K562 (cell line): Measurements from ENCODE around the gene ICAM3. TPM values are rescaled to one million over a fixed set of nuclear protein-coding genes. Genes with fewer than 3 reads are reported as not detected.

ENCODE experiments used
- ARNT ChIP-seq, 2 experiments: fragments of 450-650 bp; IDR thresholded peaks; 2 replicates each; pipeline ENCODE4 v1.6.1; 2016; ENCODE audit warnings: mild to moderate bottlenecking in 1 of 2
- ELF1 ChIP-seq: fragments of 200-800 bp; sonication (Bioruptor generic); IDR thresholded peaks from 2 replicates; pipeline ENCODE4 v1.6.1; 2016; ENCODE audit warnings: missing genetic modification characterization, missing compliant biosample characterization
- ERF ChIP-seq: fragments of 450-650 bp; formaldehyde crosslinking; IDR thresholded peaks from 2 replicates; pipeline ENCODE4 v1.4.0; 2020; ENCODE audit warnings: mild to moderate bottlenecking, mixed read lengths
- FOXJ3 ChIP-seq: sonication (generic); formaldehyde crosslinking; IDR thresholded peaks from 2 replicates; pipeline ENCODE4 v1.4.0; 2020; ENCODE audit warnings: mild to moderate bottlenecking, missing genetic modification reagents
- GTF3C2 ChIP-seq: IDR thresholded peaks from 3 replicates; pipeline ENCODE4 v1.6.1; 2011; ENCODE audit warnings: borderline replicate concordance, mild to moderate bottlenecking, moderate library complexity; ENCODE audit not compliant: insufficient read length; ENCODE audit errors: extremely low read depth
- HBP1 ChIP-seq: fragments of 450-650 bp; formaldehyde crosslinking; IDR thresholded peaks from 2 replicates; pipeline ENCODE4 v1.4.0; 2022; ENCODE audit warnings: missing genetic modification characterization
- HMG20A ChIP-seq: fragments of 450-650 bp; formaldehyde crosslinking; conservative IDR thresholded peaks from 2 replicates; pipeline ENCODE4 v1.4.0; 2020; ENCODE audit warnings: mild to moderate bottlenecking, mixed read lengths
- HNRNPH1 ChIP-seq: fragments of 200-400 bp; formaldehyde crosslinking; optimal IDR thresholded peaks from 2 replicates; pipeline ENCODE3; 2017; ENCODE audit warnings: low read depth, mild to moderate bottlenecking, low read length, moderate library complexity
- HNRNPK ChIP-seq: fragments of 200-400 bp; formaldehyde crosslinking; IDR thresholded peaks from one replicate; pipeline ENCODE4 v1.6.1; 2018; ENCODE audit warnings: mild to moderate bottlenecking, low read depth, low read length; ENCODE audit not compliant: poor library complexity, severe bottlenecking
- KAT8 ChIP-seq: fragments of 450-650 bp; IDR thresholded peaks from 2 replicates; pipeline ENCODE4 v1.6.1; 2016; ENCODE audit warnings: low read depth, mild to moderate bottlenecking
- KLF10 ChIP-seq: fragments of 250-450 bp; sonication (Bioruptor Pico); IDR thresholded peaks from 2 replicates; pipeline ENCODE4 v1.6.1; 2021; ENCODE audit warnings: matching md5 sums
- MEIS2 ChIP-seq: fragments of 450-650 bp; IDR thresholded peaks from 2 replicates; pipeline ENCODE4 v1.6.1; 2014; ENCODE audit warnings: mild to moderate bottlenecking; ENCODE audit not compliant: partially characterized antibody
- MYC ChIP-seq, 2 experiments: fragments of 250-450 bp in 1 of 2; sonication (Bioruptor Pico) in 1 of 2; IDR thresholded peaks; 2 replicates each; pipeline versions ENCODE4 v1.5.1 to v1.6.1; 2012 to 2021; ENCODE audit warnings: low read depth in 2 of 2, borderline replicate concordance in 1 of 2, improper control_type of control experiment in 1 of 2, low read length in 1 of 2, mild to moderate bottlenecking in 1 of 2, moderate library complexity in 1 of 2
- MYNN ChIP-seq, 2 experiments: sonication (generic); formaldehyde crosslinking in 1 of 2; IDR thresholded peaks; 2 replicates each; pipeline versions ENCODE4 v1.5.0 to v1.6.1; 2016 to 2020; ENCODE audit warnings: antibody characterized with exemption in 1 of 2, missing genetic modification reagents in 1 of 2
- NCOA4 ChIP-seq: fragments of 450-650 bp; IDR thresholded peaks from 2 replicates; pipeline ENCODE4 v1.6.1; 2018; ENCODE audit warnings: mild to moderate bottlenecking; ENCODE audit not compliant: partially characterized antibody
- RBM39 ChIP-seq: fragments of 200-400 bp; formaldehyde crosslinking; optimal IDR thresholded peaks from 2 replicates; pipeline ENCODE3; 2018; ENCODE audit warnings: low read depth, low read length
- RCOR1 ChIP-seq, 2 experiments: IDR thresholded peaks; 2 replicates each; pipeline ENCODE4 v1.6.1; 2012; ENCODE audit warnings: low read depth in 2 of 2, low read length in 2 of 2, borderline replicate concordance in 1 of 2, improper control_type of control experiment in 1 of 2
- WHSC1 ChIP-seq: IDR thresholded peaks from one replicate; pipeline ENCODE4 v1.6.1; 2012; ENCODE audit warnings: low read length, control low read depth, inconsistent platforms
- ZNF146 ChIP-seq: IDR thresholded peaks from one replicate; pipeline ENCODE4 v1.6.1; 2018; ENCODE audit warnings: missing compliant biosample characterization; ENCODE audit not compliant: unreplicated experiment
- ZNF184 ChIP-seq: sonication (generic); formaldehyde crosslinking; IDR thresholded peaks from 2 replicates; pipeline ENCODE4 v1.5.0; 2020; ENCODE audit warnings: missing genetic modification reagents
- ZNF384 ChIP-seq: IDR thresholded peaks from 2 replicates; pipeline ENCODE4 v1.6.1; 2012; ENCODE audit warnings: low read depth, low read length, improper control_type of control experiment
- ZNF395 ChIP-seq: fragments of 200-800 bp; sonication (Bioruptor generic); IDR thresholded peaks from 2 replicates; pipeline ENCODE4 v1.6.1; 2017; ENCODE audit warnings: missing genetic modification characterization, missing compliant biosample characterization
- polyA plus RNA-seq, 8 experiments: library from polyadenylated mRNA; depleted of rRNA in 4 of 8; stranded (reverse) in 5 of 8; unstranded in 3 of 8; fragments of >200 nt; fragmentation: Nextera tagmentation in 2 of 8; fragmentation: Illumina TruSeq in 1 of 8; extraction: Ambion mirVana in 2 of 8; extraction: Trizol in 1 of 8; gene quantifications; 2 replicates each; pipeline versions ENCODE4 v1.2.1 to v1.2.3, GENCODE V29; 2011 to 2014; ENCODE audit warnings: inconsistent platforms in 1 of 8, missing spikeins in 1 of 8
- total RNA-seq, 7 experiments: library from RNA; depleted of rRNA in 6 of 7; stranded (reverse); fragments of >200 nt in 6 of 7; fragmentation: Illumina TruSeq in 2 of 7; extraction: Trizol in 2 of 7; gene quantifications; 2 replicates each; pipeline versions ENCODE4 v1.2.1 to v1.2.3, GENCODE V29; 2011 to 2021; ENCODE audit warnings: low replicate concordance in 1 of 7

ICAM3 gene
- total and polyA plus RNA-seq, 9 of the 15 experiments (the other 6 are each of a cell fraction or from before 2014, with no cell fraction given), result 6.5 to 39.5 (median 24.2) TPM

- TF ChIP-seq ZNF395, result no peak
- no peak for TF ChIP-seq FOXJ3 (CRISPR knock-in tag)
- TF ChIP-seq RCOR1 (IDR thresholded peaks at IDR 0.05; ENCODE audit: borderline replicate concordance in 1 of 2, low read depth in 2 of 2, low read length in 2 of 2), result no peak
- TF ChIP-seq HNRNPH1, result no peak
- no peak for TF ChIP-seq MEIS2
- no peak for TF ChIP-seq HNRNPK
- peak; percentile 25; the same call in 1 of the 2 replicates for TF ChIP-seq MYC (IDR thresholded peaks at IDR 0.05; ENCODE audit: low read depth, low read length)
- no peak for TF ChIP-seq MYC (CRISPR knock-in tag; IDR thresholded peaks at IDR 0.05; ENCODE audit: borderline replicate concordance, low read depth)
- no peak for TF ChIP-seq HMG20A
- TF ChIP-seq HBP1 (CRISPR knock-in tag), result no peak
- TF ChIP-seq ARNT (IDR thresholded peaks at IDR 0.05), result no peak
- no peak for TF ChIP-seq WHSC1
- TF ChIP-seq KAT8, result no peak
- no peak for TF ChIP-seq ZNF184 (CRISPR knock-in tag)
- TF ChIP-seq NCOA4, result no peak
- TF ChIP-seq KLF10 (CRISPR knock-in tag), result no peak
- no peak for TF ChIP-seq GTF3C2
- 0 out of 2 replicates have a peak, but pooled peaks have one; percentile 17 for TF ChIP-seq MYNN (IDR thresholded peaks at IDR 0.05)
- TF ChIP-seq MYNN (CRISPR knock-in tag; IDR thresholded peaks at IDR 0.05), result no peak
- TF ChIP-seq RBM39, result no peak
- no peak for TF ChIP-seq ZNF146 (CRISPR knock-in tag)
- no peak for TF ChIP-seq ZNF384
- no peak for TF ChIP-seq ELF1
- TF ChIP-seq ERF (CRISPR knock-in tag), result no peak
These were observed 48.4 kb downstream of the ICAM3 start (continued) for GRCh38 chr19:10290876-10291553.
